Keratinocyte (primary cell): ENCODE measurements around the gene SUN5.

Experiments used
- EZH2 ChIP-seq: IDR thresholded peaks from one replicate; pipeline ENCODE4 v1.6.1; 2012; ENCODE audit warnings: inconsistent platforms, mild to moderate bottlenecking, low read length, moderate library complexity
- TF ChIP-seq, protein P1 (sequence below), 3 experiments: IDR thresholded peaks in 1 of 3; conservative IDR thresholded peaks in 1 of 3; optimal IDR thresholded peaks in 1 of 3; 2 replicates in 2 of 3; 3 replicates in 1 of 3; pipeline versions ENCODE3 to v1.5.1; 2011; ENCODE audit warnings: low read length in 3 of 3, mild to moderate bottlenecking in 3 of 3, moderate library complexity in 2 of 3, control low read depth in 1 of 3, inconsistent platforms in 1 of 3; ENCODE audit not compliant: insufficient read depth in 2 of 3; ENCODE audit errors: extremely low read depth in 1 of 3

DNA sequence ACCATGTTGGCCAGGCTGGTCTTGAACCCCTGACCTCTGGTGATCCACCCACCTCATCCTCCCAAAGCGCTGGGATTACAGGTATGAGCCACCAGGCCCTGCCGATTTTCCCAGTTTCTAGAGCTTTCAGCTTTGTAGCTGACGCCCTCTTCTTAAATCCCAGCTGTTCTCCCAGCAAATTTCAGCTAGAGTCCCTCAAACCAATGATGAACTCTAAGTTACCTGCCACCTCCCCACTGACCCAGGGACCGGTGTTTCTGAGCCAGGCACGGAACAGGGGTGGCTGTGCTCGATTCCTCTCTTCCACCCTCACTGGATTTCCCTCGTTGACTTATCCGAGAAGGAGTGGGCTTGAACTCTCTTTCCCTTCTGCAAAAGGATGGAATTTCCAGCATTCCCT lies 39.1 kb downstream of the SUN5 start:
- TF ChIP-seq, protein P1, sequence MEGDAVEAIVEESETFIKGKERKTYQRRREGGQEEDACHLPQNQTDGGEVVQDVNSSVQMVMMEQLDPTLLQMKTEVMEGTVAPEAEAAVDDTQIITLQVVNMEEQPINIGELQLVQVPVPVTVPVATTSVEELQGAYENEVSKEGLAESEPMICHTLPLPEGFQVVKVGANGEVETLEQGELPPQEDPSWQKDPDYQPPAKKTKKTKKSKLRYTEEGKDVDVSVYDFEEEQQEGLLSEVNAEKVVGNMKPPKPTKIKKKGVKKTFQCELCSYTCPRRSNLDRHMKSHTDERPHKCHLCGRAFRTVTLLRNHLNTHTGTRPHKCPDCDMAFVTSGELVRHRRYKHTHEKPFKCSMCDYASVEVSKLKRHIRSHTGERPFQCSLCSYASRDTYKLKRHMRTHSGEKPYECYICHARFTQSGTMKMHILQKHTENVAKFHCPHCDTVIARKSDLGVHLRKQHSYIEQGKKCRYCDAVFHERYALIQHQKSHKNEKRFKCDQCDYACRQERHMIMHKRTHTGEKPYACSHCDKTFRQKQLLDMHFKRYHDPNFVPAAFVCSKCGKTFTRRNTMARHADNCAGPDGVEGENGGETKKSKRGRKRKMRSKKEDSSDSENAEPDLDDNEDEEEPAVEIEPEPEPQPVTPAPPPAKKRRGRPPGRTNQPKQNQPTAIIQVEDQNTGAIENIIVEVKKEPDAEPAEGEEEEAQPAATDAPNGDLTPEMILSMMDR (optimal IDR thresholded peaks at IDR 0.05 in 1 of 3, IDR thresholded peaks at IDR 0.05 in 1 of 3, conservative IDR thresholded peaks at IDR 0.05 in 1 of 3; ENCODE audit: extremely low read depth in 1 of 3, insufficient read depth in 2 of 3, low read length in 3 of 3), result no peak
- TF ChIP-seq EZH2, result no peak
